HG03439 (cell line): ENCODE results near the gene SAMD10.
"Not testable (repeated sequence)": the region's sequence is repeated elsewhere in the genome, so short reads cannot be mapped to it uniquely, and the experiment has no call there.

Experiments
- ATAC-seq: cut with Tn5 transposase; IDR thresholded peaks from one replicate; pipeline ENCODE4 v1.9.1; 2021; ENCODE audit warnings: mild to moderate bottlenecking, moderate library complexity; ENCODE audit not compliant: unreplicated experiment

The SAMD10 gene

GRCh38 chr20:64003960-64004725 lies 24.7 kb upstream of the SAMD10 start:
- ATAC-seq: no peak

GRCh38 chr20:64001607-64002011 lies 22.2 kb upstream of the SAMD10 start:
- ATAC-seq: no peak

GRCh38 chr20:64000906-64001305 lies 21.5 kb upstream of the SAMD10 start:
- ATAC-seq: no peak

DNA sequence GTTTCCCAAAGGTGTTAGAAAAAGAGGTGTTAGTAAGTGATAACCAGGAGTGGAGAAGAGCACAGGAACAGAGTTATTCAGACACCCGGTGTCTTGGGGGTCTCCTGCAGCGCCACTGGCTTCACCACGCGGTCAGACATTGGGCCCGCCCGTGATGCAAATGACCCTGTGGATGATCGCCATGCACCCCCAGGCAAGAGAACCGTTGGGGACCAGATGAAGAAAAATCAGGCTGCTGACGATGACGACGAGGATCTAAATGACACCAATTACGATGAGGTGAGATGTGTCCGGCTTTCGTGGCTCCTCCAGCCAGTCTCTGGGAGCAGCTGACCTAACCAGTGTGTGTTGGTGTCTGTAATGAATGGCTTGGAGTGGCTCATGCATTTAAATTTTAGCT lies 3.5 kb upstream of the SAMD10 start:
- ATAC-seq: no peak

DNA sequence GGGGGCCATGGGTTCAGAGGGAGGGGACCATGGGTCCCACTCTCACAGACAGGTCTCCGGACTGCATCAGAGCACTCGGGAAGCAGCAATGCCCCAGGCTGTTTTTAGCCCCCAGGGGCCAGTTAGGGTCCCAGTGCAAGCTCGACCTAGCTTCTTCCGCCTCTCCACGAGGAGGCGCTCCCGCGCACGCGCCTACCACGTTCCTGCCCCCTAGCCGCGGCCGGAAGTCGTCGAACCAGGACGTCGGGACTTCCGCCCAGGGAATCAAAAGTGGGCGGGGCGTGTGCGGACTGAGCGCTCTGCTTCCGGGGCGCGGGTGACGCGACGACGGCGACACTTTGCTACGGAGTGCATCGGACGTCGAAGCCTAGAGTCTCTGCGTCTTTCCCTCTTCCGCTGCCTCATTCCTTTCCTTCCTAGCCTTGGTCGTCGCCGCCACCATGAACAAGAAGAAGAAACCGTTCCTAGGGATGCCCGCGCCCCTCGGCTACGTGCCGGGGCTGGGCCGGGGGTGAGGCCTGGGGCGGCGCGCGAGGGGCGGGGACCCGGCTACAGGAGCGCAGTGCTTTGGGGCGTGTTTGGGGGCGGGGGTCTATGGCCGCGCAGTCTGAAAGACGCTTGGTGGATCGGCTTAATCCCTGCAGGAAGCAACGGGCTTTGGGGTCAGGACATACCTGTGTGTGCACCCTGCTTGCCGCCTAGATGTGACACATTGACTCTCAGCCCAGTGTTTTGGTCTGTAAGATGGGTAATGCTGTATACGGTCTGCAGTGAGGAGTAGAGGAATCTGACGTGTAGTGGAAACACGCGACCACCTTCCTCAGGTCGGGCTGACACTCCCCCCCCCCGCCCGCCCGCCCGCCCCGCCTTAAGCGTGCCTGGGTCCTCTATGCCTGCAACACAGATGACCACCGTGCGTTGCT lies 1.6 kb upstream of the SAMD10 start, which contains the start of gene PRPF6:
Gene PRPF6 (plus strand): TSS at position 327 of the 923 bp plus-strand sequence. CDS start 114 bp downstream, at position 441.
- peak; percentile 55 for ATAC-seq

DNA sequence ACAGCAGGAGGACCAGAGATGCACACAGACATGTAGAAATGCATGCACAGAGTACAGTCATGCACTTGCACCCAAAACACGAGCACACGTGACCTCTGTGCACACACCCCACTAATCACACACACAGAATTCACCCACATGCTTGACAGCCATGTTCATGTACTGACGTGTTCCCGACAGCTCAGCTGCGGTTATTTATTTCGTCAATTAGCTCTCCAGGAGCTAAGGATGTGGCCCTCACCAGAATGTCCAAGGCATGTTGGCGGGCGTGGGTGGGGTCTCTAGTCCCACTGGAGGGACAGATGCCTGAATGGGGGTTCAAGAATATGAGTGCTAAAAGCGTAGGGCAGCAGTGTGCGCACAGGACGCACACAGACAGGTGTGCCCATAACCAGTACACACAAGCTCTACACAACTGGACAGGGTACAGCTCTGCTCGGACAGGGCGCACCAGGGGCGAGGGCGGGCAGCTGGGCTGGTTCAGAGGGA lies 919 bp upstream of the SAMD10 start:
- peak; percentile 9 for ATAC-seq

DNA sequence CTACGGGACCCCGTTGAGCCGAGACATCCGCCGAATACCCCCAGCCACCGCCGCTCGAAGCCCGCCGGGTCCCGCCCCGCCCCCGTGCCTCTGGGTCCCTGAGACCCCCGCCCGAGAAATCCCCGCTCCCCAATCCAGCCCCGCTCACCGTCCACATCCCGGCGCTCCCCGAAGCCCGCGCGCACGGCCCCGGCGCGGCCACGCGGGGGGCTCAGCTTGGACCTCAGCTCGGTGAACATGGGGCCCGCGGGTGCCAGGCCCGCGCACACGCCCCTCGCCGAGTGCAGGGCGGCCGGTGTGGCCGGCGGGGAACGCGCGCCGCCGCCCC lies 249 bp downstream of the SAMD10 start:
- no peak for ATAC-seq

- peak; percentile 43 for ATAC-seq
These were observed 868 bp downstream of the SAMD10 start for GRCh38 chr20:63978319-63979228.

GRCh38 chr20:63977739-63978276 lies 1.6 kb downstream of the SAMD10 start:
- ATAC-seq: no peak

- no peak for ATAC-seq
These were observed 2.3 kb downstream of the SAMD10 start for GRCh38 chr20:63976980-63977738.

GRCh38 chr20:63976511-63976910 lies 2.9 kb downstream of the SAMD10 start:
- not testable (repeated sequence) for ATAC-seq

- no peak for ATAC-seq
These were observed 4.8 kb downstream of the SAMD10 start for GRCh38 chr20:63974402-63975200.

DNA sequence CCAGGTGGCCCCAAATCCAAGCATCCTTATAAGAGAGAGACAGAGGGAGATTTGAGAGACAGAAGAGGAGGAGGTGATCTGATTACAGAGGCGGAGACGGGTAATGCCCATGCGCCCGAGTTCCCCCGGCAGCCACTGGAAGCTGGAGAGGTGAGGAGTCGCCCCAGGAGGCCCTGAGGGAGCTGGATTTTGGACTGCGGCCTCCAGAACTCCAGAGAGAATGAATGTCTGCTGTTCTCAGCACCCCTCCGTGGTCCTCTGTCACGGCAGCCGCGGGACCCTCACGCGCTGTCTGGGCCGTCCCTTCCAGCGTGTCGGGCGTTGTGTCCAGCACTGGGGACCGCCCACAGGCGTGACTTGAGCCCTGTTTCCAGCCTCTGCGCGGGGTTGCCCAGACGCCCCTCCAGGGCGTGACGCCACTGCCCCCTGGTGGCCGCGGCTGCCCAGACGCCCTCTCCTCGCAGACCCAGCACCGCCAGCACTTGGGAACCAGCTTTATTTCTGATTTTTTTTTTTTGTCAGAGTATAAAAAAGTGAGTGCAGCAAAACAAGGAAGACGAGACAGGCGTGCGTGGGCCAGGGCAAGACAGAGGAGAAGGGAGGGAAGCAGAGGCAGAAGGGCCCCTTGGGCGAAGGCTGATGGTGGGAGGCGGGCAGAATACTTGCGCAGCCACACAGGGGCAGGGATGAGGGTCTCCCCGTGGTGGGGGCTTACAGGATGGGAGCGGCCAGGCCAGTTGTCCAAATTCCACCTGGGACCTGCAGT lies 5.6 kb downstream of the SAMD10 start:
- no peak for ATAC-seq

DNA sequence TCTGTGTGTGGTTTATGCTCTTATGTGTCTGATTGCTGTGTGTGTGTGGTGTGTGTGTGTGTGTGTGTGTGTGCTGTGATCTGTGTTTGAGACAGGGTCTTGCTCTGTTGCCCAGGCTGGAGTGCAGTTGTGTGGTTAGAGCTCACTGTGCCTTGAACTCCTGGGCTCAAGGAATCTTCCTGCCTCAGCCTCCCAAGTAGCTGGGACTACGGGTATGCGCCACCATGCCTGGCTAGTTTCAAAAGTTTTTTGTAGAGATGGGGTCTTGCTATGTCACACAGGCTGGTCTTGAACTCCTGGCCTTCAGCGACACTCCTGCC lies 6.3 kb downstream of the SAMD10 start:
- no peak for ATAC-seq

DNA sequence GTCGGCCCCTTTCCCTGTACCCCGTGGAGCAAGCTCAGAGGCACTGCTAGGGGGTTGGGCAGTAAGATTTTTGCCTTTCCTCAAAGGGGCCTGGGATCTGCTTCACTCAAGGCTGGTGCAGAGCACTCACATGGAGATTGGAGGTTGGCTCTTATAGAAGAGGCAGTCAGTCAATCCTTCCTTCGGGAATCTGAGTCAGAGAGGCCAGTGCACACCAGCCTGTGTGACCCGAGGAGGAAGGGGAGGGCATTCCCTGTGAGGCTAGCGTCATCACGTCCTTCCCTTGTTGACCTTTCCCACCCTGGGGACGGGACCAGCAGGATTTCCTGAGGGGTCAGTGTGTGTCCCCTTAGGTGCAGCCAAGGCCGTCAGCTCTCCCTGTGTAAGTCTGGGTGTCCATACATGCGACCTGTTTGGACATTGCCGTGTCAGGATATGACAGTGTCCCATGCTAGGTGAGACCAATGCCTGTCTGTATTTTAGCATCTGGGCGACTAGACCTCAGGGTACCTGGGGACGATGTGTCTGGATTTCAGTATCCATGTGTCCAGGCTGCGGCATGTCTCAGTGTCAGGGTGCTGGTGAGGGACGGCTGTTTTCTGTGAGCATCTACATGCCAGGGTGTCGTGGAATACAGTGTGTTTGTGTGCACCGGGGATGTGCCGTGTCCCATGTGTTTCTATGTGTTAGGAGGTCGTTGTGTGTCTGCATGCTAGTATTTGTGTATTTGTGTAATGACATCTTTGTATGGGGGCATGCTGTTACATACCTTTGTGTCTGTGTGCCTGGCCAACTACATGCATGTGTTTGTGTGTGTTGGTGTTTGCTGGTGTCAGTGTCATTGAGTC lies 6.9 kb downstream of the SAMD10 start:
- no peak for ATAC-seq

DNA sequence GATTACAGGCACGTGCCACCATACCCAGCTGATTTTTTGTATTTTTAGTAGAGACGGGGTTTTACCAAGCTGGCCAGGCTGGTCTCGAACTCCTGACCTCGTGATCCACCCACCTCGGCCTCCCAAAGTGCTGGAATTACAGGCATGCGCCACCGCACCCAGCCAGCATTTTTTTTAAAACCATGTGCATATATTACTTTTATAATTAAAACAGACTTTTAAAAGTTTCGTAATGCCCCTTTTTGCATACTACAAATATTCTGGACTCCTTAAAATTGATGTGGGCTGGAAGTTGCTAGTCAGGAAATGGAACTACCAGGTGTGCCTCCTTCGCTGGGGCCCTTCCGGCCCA lies 7.5 kb downstream of the SAMD10 start:
- ATAC-seq: not testable (repeated sequence)

GRCh38 chr20:63970714-63971431 lies 8.6 kb downstream of the SAMD10 start:
- no peak for ATAC-seq
